Colonic mucosa (tissue), 4 donors: ENCODE results near the gene PTPRU. TPM values are rescaled to one million over a fixed set of nuclear protein-coding genes. Genes with fewer than 3 reads are reported as not detected.
A peak's percentile ranks its signal among the peaks of the same experiment; 100 is the strongest.

Experiments
- DNase-seq: peaks from one replicate; pipeline ENCODE4 v3.0.0-alpha.2; 2020
- H3K27ac ChIP-seq: fragments of 200-600 bp; one replicate; pipeline ENCODE4 v1.8.0; 2021
- H3K27me3 ChIP-seq: fragments of 200-600 bp; one replicate; pipeline ENCODE4 v1.8.0; 2021
- H3K36me3 ChIP-seq: fragments of 200-600 bp; one replicate; pipeline ENCODE4 v1.8.0; 2021
- H3K4me1 ChIP-seq: fragments of 200-600 bp; one replicate; pipeline ENCODE4 v1.8.0; 2021; ENCODE audit warnings: mild to moderate bottlenecking
- H3K4me3 ChIP-seq: fragments of 200-600 bp; one replicate; pipeline ENCODE4 v1.8.0; 2021
- H3K9ac ChIP-seq, 2 donors: one replicate each; pipeline ENCODE4 v1.7.0; 2013; ENCODE audit warnings: control low read depth in 2 of 2, low read depth in 2 of 2, low read length in 2 of 2
- H3K9me3 ChIP-seq: fragments of 200-600 bp; one replicate; pipeline ENCODE4 v1.8.0; 2021
- intact Hi-C: fragments of 100-400 bp; cut with DNase I; formaldehyde crosslinking; loops from one replicate; pipeline ENCODE4 v1.14.1; 2022
- total RNA-seq, 2 donors: library from RNA; stranded (reverse); fragmentation: NEBNext Ultra II Directional in 1 of 2; extraction: Animal tissue kit (Norgen Biotek cat#: 25700) in 1 of 2; gene quantifications; one replicate each; pipeline ENCODE4 v1.2.1, GENCODE V29; 2021
- TF ChIP-seq, protein P1 (sequence below): fragments of 200-600 bp; IDR thresholded peaks from one replicate; pipeline ENCODE4 v1.8.0; 2022; ENCODE audit warnings: antibody characterized with exemption, mild to moderate bottlenecking
- donor health status: healthy.
- donor health status: DM: no; HTN: no; CAD: no.
- donor health status: DM: no; HTN: no; CAD: no.

PTPRU gene
- total RNA-seq, 2 donors from 2014 or later, result 2.3 to 4.8 TPM

DNA sequence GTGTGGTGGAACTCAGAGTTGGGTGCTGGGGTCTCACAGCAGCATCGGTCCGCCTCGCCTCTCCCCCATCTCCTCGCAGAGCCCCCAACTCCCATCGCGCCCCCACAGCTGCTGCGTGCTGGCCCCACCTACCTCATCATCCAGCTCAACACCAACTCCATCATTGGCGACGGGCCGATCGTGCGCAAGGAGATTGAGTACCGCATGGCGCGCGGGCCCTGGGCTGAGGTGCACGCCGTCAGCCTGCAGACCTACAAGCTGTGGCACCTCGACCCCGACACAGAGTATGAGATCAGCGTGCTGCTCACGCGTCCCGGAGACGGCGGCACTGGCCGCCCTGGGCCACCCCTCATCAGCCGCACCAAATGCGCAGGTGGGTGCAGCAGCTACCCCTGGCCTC is 24.2 kb downstream of the PTPRU start:
- Histone ChIP-seq H3K4me1 (no peaks in the 10 kb centered on the region), H3K9me3 (no peaks in the 10 kb centered on the region), H3K36me3 (no peaks in the 10 kb centered on the region), H3K27ac (no peak overlapping the region), H3K9ac (no peak overlapping the region), H3K27me3 (no peaks in the 10 kb centered on the region), H3K4me3 (no peak overlapping the region)
- DNase-seq, result no peak
- intact Hi-C loops, result no loop called here
- TF ChIP-seq, protein P1, sequence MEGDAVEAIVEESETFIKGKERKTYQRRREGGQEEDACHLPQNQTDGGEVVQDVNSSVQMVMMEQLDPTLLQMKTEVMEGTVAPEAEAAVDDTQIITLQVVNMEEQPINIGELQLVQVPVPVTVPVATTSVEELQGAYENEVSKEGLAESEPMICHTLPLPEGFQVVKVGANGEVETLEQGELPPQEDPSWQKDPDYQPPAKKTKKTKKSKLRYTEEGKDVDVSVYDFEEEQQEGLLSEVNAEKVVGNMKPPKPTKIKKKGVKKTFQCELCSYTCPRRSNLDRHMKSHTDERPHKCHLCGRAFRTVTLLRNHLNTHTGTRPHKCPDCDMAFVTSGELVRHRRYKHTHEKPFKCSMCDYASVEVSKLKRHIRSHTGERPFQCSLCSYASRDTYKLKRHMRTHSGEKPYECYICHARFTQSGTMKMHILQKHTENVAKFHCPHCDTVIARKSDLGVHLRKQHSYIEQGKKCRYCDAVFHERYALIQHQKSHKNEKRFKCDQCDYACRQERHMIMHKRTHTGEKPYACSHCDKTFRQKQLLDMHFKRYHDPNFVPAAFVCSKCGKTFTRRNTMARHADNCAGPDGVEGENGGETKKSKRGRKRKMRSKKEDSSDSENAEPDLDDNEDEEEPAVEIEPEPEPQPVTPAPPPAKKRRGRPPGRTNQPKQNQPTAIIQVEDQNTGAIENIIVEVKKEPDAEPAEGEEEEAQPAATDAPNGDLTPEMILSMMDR, result no peak

- intact Hi-C loops, result no loop called here
- H3K9ac ChIP-seq, result no peak overlapping the region
- no peaks in the 10 kb centered on the region for H3K4me1 ChIP-seq
- no peaks in the 10 kb centered on the region for H3K27me3 ChIP-seq
- no peak overlapping the region for H3K4me3 ChIP-seq
- H3K9me3 ChIP-seq, result no peaks in the 10 kb centered on the region
- TF ChIP-seq, protein P1, result no peak
- DNase-seq, result no peak
- peak overlapping the region; percentile 33 for H3K27ac ChIP-seq
- no peaks in the 10 kb centered on the region for H3K36me3 ChIP-seq
Measured at GRCh38 chr1:29264773-29265389, 28.6 kb downstream of the PTPRU start.

GRCh38 chr1:29266912-29267311 is 30.6 kb downstream of the PTPRU start:
- Histone ChIP-seq H3K9ac (no peak overlapping the region), H3K9me3 (no peaks in the 10 kb centered on the region), H3K36me3 (no peaks in the 10 kb centered on the region), H3K27me3 (no peaks in the 10 kb centered on the region), H3K4me3 (no peak overlapping the region), H3K4me1 (peaks cover 10% of the 10 kb centered on the region), H3K27ac (no peak overlapping the region)
- TF ChIP-seq, protein P1, result no peak
- intact Hi-C loops, result no loop called here
- DNase-seq, result no peak

GRCh38 chr1:29267321-29268070 is 31.2 kb downstream of the PTPRU start:
- Histone ChIP-seq H3K9ac (no peak overlapping the region), H3K27ac (no peak overlapping the region), H3K4me1 (peaks cover 14% of the 10 kb centered on the region), H3K4me3 (no peak overlapping the region), H3K9me3 (no peaks in the 10 kb centered on the region), H3K36me3 (no peaks in the 10 kb centered on the region), H3K27me3 (no peaks in the 10 kb centered on the region)
- DNase-seq, result no peak
- intact Hi-C loops, result no loop called here
- TF ChIP-seq, protein P1, result no peak

GRCh38 chr1:29269382-29269781 is 33.1 kb downstream of the PTPRU start:
- H3K4me1 ChIP-seq, result peaks cover 14% of the 10 kb centered on the region
- no peaks in the 10 kb centered on the region for H3K9me3 ChIP-seq
- intact Hi-C loops, result no loop called here
- no peaks in the 10 kb centered on the region for H3K27me3 ChIP-seq
- no peak for DNase-seq
- H3K9ac ChIP-seq, result no peak overlapping the region
- H3K36me3 ChIP-seq, result no peaks in the 10 kb centered on the region
- no peak overlapping the region for H3K27ac ChIP-seq
- TF ChIP-seq, protein P1, result no peak
- no peak overlapping the region for H3K4me3 ChIP-seq
